GM21390 (cell line): ENCODE data around the gene NPIPA1.
"Not testable (repeated sequence)": the region's sequence is repeated elsewhere in the genome, so short reads cannot be mapped to it uniquely, and the experiment has no call there.

Source experiments
- ATAC-seq: cut with Tn5 transposase; IDR thresholded peaks from one replicate; pipeline ENCODE4 v1.9.1; 2021; ENCODE audit not compliant: unreplicated experiment

NPIPA1 gene

GRCh38 chr16:14976971-14977736 lies 39.9 kb downstream of the NPIPA1 start:
- ATAC-seq: not testable (repeated sequence)

DNA sequence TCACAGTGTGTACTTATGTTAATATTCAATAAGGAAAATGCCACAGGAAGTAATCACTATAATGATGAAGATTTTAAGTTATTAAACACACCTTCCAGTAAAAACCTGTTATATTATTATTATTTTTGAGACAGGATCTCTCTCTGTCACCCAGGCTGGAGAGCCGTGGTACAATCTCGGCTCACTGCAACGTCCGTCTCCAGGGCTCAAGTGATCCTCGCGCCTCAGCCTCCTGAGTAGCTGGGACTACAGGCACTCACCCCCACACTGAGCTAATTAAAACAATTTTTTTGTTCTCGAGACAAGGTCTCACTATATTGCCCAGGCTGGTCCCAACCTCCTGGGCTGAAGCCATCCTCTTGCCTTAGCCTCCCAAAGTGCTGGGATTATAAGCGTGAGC lies 41.0 kb downstream of the NPIPA1 start:
- ATAC-seq: not testable (repeated sequence)

DNA sequence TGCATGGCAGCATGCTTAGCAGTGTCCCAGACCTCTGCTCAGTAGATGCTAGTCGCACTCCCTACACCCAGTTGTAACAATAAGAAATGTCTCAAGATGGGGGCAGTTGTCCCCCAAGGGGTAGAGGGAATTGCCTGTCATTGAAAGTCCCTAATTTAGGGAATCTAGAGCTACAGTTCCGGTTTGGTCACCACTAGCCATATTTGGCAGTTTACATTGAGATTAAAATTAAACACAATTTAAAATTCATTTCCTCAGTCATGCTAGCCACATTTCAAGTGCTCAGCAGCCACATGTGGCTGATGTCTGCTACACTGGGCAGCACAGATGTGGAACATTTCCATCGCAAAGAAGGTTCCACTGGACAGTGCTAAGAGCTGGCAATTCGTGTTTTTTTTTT lies 41.7 kb downstream of the NPIPA1 start:
- not testable (repeated sequence) for ATAC-seq

DNA sequence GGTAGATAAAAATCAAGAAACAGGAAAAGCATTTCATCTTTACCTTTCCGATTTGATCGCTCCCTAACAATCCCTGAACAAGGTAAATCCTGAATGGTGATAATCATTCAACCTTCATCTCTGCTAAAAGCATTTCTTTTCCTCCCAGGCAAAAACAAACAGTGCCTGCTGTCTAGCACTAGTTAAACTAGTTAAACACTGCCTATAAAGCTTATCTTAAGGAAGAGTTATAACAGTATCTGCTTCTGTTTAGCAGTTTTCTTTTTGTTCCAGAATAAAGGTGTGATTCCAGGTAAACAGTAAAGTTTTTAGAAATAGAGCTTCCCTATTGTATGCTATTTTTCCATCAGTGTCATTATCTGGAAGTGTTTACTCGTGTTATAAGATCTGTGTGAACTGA lies 44.0 kb downstream of the NPIPA1 start:
- ATAC-seq: not testable (repeated sequence)

DNA sequence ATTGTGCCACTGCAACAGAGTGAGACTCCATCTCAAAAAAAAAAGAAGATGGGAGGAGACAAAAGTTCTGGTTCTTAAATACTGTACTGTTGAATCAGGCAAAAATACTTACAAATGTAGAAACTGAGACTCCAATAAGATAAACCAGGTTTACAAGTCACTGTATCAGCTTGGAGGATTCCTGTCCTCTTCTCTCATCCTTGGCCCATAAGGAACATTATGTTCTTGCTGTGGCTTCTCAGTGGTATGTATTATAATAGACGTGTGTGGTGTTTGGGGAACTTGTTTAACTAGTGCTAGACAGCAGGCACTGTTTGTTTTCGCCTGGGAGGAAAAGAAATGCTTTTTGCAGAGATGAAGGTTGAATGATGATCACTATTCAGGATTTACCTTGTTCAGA lies 45.3 kb downstream of the NPIPA1 start:
- not testable (repeated sequence) for ATAC-seq

DNA sequence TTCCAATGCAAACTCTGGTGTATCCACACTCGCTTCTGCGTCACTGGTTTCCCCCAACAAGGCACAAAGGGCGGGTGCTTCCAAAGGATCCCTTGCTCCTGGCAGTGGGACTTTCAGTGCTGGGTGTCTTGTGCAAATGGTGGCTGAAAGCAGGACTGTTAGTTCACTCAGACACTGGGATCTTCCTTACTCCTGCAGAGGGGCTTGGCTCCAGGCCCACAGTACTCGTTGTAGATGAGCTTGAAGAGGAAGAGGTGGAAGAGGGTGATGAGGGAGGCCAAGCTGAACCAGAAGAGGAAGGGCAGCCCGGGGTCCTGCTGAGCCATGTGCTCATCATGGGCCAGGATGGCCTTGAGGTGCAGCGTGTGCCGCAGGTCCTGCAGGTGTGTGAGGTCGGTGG lies 50.8 kb downstream of the NPIPA1 start:
- ATAC-seq: not testable (repeated sequence)

DNA sequence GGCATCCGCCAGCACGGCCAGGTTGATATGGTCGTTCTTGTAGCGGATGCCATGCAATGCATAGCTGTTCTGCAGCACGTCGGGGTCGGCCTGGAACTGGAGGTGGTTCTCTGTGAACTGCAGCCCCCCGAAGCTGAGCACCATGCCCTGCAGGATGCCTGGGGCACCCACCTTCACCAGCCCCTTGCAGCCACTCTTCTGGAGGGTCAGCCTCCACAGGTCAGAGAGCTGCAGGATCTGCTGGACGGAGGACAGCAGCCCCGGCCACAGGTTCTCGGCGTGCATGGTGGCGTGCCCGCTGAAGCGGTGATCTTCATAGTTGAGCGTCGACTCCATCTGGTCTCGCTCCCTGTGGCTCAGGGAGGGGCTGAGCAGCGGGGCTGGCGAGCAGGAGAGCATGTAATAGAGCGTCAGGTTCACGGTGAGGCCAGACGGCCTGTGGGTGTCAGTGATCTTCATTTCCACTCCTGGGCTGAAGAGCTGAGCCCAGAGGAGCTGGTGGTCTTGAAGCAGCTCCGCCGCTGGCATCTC lies 51.5 kb downstream of the NPIPA1 start:
- not testable (repeated sequence) for ATAC-seq

- ATAC-seq: not testable (repeated sequence)
Observed at GRCh38 chr16:14989291-14990281, 52.3 kb downstream of the NPIPA1 start.

DNA sequence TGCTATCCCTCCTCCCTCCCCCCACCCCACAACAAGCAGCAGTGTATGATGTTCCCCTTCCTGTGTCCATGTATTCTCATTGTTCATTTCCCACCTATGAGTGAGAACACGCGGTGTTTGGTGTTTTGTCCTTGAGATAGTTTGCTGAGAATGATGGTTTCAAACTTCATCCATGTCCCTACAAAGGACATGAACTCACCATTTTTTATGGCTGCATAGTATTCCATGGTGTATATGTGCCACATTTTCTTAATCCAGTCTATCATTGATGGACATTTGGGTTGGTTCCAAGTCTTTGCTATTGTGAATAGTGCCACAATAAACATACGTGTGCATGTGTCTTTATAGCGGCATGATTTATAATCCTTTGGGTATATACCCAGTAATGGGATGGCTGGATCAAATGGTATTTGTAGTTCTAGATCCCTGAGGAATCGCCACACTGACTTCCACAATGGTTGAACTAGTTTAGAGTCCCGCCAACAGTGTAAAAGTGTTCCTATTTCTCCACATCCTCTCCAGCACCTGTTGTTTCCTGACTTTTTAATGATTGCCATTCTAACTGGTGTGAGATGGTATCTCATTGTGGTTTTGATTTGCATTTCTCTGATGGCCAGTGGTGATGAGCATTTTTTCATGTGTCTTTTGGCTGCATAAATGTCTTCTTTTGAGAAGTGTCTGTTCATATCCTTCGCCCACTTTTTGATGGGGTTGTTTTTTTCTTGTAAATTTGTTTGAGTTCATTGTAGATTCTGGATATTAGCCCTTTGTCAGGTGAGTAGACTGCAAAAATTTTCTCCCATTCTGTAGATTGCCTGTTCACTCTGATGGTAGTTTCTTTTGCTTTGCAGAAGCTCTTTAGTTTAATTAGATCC lies 56.3 kb downstream of the NPIPA1 start:
- not testable (repeated sequence) for ATAC-seq

DNA sequence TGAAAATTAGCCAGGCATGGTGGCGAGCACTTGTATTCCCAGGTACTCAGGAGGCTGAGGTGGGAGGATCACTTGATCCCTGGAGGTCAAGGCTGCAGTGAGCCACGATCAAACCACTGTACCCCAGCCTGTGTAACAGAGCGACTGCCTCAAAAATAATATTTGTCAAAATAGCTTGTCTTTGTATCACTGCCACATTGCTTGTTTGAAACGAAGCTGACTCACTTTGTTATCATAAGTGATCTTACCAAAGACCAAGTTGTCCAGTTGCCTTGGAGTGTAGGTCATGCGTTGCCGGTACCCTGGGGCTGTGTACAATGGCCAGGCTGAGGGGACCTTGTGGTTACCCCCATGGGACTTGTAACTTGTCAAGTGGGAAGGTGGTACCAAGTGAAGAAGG lies 59.5 kb downstream of the NPIPA1 start:
- ATAC-seq: not testable (repeated sequence)

- not testable (repeated sequence) for ATAC-seq
Observed at GRCh38 chr16:14998300-14998699, 61.1 kb downstream of the NPIPA1 start.

DNA sequence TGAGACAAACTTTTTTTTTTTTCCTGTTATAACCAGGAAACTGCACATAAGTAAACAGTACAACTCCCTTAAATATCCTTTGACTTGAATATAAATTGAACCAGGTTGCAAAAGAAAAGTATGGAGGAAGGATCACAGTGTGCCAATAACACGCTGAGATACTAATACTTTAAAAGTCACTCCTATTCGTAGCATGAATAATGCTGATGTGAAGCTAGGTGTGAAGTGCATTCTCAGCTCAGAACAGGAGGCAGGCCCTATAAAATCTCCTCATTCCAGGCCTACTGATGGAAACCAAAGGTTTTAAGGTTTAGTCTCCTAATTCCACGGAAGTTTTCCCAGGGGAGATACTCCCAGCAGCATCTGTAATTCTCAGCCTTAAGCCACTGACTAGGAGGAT lies 62.6 kb downstream of the NPIPA1 start:
- ATAC-seq: not testable (repeated sequence)
